Bronchial epithelial cell (primary cell): ENCODE results near the gene DAZAP2. TPM values are rescaled to one million over a fixed set of nuclear protein-coding genes. Genes with fewer than 3 reads are reported as not detected.
"Not testable (repeated sequence)": the region's sequence is repeated elsewhere in the genome, so short reads cannot be mapped to it uniquely, and the experiment has no call there.

ENCODE experiments used
- DNase-seq: peaks from one replicate; pipeline ENCODE4 v3.0.0-alpha.2; 2010; ENCODE audit warnings: low read depth
- FAIRE-seq: peaks from 2 replicates; lab custom pipeline; 2011; peaks lifted over from hg19 to GRCh38; lab: Jason Lieb, UNC
- H3K27me3 ChIP-seq: 2 replicates; pipeline ENCODE4 v1.5.1; 2011; ENCODE audit warnings: low read length; ENCODE audit not compliant: control insufficient read depth, insufficient read depth
- H3K36me3 ChIP-seq: 2 replicates; pipeline ENCODE4 v1.5.1; 2011; ENCODE audit warnings: low read length; ENCODE audit not compliant: control insufficient read depth, insufficient read depth
- H3K4me3 ChIP-seq: 2 replicates; pipeline ENCODE4 v1.5.1; 2011; ENCODE audit warnings: mild to moderate bottlenecking, low read depth, low read length, control low read depth
- CTCF ChIP-seq: IDR thresholded peaks from 2 replicates; pipeline ENCODE4 v1.5.1; 2011; ENCODE audit warnings: mild to moderate bottlenecking, moderate library complexity, low read length, control low read depth, inconsistent platforms; ENCODE audit not compliant: insufficient read depth, severe bottlenecking
- total RNA-seq: library from RNA; depleted of rRNA; stranded (reverse); fragments of >200 nt; gene quantifications from 2 replicates; pipeline ENCODE4 v1.2.1, GENCODE V29; 2014

DAZAP2 gene
- total RNA-seq, 1 donor from 2014 or later: 50.5 TPM

GRCh38 chr12:51270067-51270950 is 31.7 kb downstream of the DAZAP2 start, which contains the start of gene SMAGP:
Gene SMAGP, minus strand, starts transcription at chr12:51270415. Its CDS starts 1,137 bp downstream, at chr12:51269278.
- FAIRE-seq (no peak), DNase-seq (peak; percentile 31)
- peak; percentile 5 for TF ChIP-seq CTCF
- no peaks in the 10 kb centered on the region for H3K36me3 ChIP-seq
- H3K27me3 ChIP-seq: no peaks in the 10 kb centered on the region
- H3K4me3 ChIP-seq: peak within 1 kb of the TSS; percentile 72

DNA sequence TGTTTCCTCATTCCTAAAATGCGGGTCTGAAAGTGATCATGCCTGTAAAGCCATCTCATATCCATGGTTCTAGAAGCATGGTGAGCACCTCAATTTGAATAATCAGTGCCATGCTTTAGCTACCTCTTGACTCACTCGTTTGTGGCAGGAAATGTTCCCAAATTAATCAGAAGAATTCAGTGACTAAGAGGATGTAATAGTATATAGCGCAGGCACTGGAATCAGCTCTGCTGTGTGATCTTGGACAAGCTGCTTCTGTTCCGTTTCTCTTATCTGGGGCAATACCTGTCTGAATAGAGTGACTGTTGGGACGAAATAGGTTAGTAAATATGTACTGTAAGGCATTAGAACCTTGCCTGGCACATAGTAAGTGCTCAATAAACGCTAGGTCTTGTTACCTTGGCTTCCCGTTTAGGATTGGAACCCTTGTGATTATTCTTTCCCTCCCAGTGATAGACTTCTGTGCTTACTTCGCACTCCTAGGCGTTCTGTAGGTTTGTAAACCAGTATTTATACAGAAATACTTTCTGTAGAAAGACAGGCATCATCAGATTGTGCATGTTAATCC is 32.4 kb downstream of the DAZAP2 start:
- Histone ChIP-seq H3K27me3 (no peaks in the 10 kb centered on the region), H3K4me3 (peak overlapping the region; percentile 72), H3K36me3 (no peaks in the 10 kb centered on the region)
- FAIRE-seq (no peak), DNase-seq (peak; percentile 93)
- TF ChIP-seq CTCF: no peak

- not testable (repeated sequence) for DNase-seq, H3K36me3 ChIP-seq, H3K27me3 ChIP-seq, FAIRE-seq, H3K4me3 ChIP-seq
These were observed 34.2 kb downstream of the DAZAP2 start for GRCh38 chr12:51272810-51273209.

- FAIRE-seq: no peak
- no peak overlapping the region for H3K4me3 ChIP-seq
- no peaks in the 10 kb centered on the region for H3K27me3 ChIP-seq
- TF ChIP-seq CTCF: no peak
- H3K36me3 ChIP-seq: no peaks in the 10 kb centered on the region
- DNase-seq: no peak
These were observed 36.5 kb downstream of the DAZAP2 start for GRCh38 chr12:51275088-51275487.

- no peak for TF ChIP-seq CTCF
- Histone ChIP-seq H3K4me3 (no peak overlapping the region), H3K36me3 (no peaks in the 10 kb centered on the region), H3K27me3 (no peaks in the 10 kb centered on the region)
- DNase-seq (peak; percentile 94), FAIRE-seq (no peak)
These were observed 42.7 kb downstream of the DAZAP2 start for GRCh38 chr12:51281202-51281924.

DNA sequence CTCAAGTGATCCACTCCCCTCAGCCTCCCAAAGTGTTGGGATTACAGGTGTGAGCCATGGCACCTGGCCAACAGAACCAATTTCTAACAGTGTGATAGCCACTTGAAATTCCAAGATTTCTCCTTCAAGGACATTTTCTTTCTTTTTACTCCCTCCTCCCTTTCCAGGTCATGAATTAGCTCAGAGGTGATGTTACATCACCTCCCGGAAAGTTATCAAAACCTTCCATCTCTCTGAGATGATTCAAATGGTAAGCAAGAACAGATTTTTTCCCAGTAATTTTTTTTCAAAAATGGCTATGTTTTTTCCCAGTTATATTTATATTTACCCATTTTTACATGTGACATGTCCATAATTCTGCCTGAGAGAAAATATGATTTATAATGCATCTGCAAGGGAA is 47.2 kb downstream of the DAZAP2 start:
- no peak for DNase-seq
- TF ChIP-seq CTCF: no peak
- no peak overlapping the region for H3K4me3 ChIP-seq
- no peak for FAIRE-seq
- H3K27me3 ChIP-seq: no peaks in the 10 kb centered on the region
- no peaks in the 10 kb centered on the region for H3K36me3 ChIP-seq

GRCh38 chr12:51291603-51292513 is 53.2 kb downstream of the DAZAP2 start:
- not testable (repeated sequence) for DNase-seq, FAIRE-seq, H3K27me3 ChIP-seq

More at GRCh38 chr12:51291603-51292513, 53.2 kb downstream of the DAZAP2 start:
- not testable (repeated sequence) for H3K36me3 ChIP-seq, H3K4me3 ChIP-seq
